HG03280 (cell line): ENCODE data around the gene SH3RF3.

Experiments
- ATAC-seq: cut with Tn5 transposase; IDR thresholded peaks from one replicate; pipeline ENCODE4 v1.9.1; 2021; ENCODE audit warnings: mild to moderate bottlenecking, moderate library complexity; ENCODE audit not compliant: unreplicated experiment

The SH3RF3 gene

DNA sequence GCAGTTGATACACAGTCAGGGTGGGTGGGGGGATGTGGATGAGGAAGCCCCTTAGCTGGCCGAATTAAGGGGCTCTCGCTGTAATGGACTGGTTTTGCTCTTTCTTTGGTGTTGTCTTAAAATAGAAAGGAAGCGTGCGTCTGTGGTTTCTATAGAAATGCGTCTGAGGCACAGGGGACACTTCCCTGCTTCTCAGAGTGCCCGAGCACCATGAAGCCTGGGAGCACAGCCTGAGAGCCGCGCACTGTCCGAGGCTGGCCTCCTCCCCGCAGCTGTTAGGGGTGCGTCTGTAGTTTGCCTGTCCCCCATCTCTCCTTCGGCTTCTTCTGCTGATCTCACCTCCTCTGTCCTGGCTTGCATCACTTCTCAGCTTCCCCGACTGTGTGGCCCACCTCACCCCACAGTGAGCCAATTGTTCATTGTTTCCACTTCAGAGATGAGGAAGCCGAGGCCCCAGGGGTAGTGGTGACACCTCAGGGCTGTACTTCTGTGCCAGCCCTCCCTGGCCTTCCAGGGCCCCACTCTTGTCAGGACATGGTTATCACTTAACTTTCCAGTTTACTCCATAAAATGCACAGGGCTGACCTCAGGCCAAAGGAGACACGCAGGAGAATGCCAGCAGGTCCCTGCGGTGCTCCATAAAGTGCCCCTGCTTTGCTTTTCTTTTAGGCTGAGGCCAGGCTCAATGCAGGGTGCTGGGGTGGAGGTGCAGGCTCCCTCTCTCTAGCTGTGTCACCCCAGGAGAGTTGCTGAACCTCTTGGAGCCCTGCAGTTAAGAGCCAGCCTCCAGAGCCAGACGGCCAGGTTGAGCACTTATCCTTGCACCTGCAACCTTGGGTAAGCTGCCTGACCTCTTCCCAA lies 274.2 kb downstream of the SH3RF3 start:
- no peak for ATAC-seq

DNA sequence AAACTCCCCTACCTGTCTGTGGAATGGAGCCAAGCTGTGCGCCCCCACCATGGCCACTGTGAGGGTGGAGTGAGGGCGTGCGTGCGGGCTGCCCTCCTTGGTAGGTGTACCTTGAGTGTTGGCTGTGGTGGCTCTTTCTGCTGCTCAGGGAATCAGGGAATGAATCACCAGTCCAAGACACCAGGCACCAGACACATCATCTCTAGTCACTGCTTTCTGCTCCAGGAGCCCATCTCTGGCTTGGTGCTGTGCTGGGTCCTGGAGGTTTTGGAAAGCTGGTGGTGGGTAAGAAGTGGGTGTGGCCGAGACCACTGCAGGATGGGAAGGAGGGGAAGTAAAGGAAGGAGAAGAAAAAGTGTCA lies 274.8 kb downstream of the SH3RF3 start:
- no peak for ATAC-seq

DNA sequence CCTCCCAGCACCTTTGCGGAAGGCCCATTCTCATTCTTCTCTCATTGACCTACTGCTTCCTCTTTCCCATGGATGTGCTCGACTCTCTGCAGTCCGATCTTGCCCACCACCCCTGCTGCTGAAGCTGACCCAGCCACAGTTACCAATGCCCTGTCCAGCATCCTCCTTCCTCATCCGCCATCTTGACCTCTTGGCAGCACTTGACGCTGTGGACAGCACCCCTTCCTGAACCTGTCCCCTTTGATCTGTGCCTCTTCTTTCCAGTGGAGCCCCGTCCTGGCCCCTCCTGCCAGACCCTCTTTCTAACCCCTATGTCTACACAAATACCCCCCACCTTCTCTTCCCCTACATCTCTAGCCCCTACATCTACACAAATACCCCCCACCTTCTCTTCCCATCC lies 275.7 kb downstream of the SH3RF3 start:
- ATAC-seq: no peak

GRCh38 chr2:109405873-109406272 lies 276.9 kb downstream of the SH3RF3 start:
- no peak for ATAC-seq

- ATAC-seq: no peak
Measured at GRCh38 chr2:109406301-109406700, 277.3 kb downstream of the SH3RF3 start.

- ATAC-seq: no peak
Measured at GRCh38 chr2:109407276-109408042, 278.5 kb downstream of the SH3RF3 start.

- ATAC-seq: no peak
Measured at GRCh38 chr2:109408043-109408335, 279.0 kb downstream of the SH3RF3 start.

- ATAC-seq: no peak
Measured at GRCh38 chr2:109409321-109410038, 280.5 kb downstream of the SH3RF3 start.

- no peak for ATAC-seq
Measured at GRCh38 chr2:109410039-109410815, 281.2 kb downstream of the SH3RF3 start.

DNA sequence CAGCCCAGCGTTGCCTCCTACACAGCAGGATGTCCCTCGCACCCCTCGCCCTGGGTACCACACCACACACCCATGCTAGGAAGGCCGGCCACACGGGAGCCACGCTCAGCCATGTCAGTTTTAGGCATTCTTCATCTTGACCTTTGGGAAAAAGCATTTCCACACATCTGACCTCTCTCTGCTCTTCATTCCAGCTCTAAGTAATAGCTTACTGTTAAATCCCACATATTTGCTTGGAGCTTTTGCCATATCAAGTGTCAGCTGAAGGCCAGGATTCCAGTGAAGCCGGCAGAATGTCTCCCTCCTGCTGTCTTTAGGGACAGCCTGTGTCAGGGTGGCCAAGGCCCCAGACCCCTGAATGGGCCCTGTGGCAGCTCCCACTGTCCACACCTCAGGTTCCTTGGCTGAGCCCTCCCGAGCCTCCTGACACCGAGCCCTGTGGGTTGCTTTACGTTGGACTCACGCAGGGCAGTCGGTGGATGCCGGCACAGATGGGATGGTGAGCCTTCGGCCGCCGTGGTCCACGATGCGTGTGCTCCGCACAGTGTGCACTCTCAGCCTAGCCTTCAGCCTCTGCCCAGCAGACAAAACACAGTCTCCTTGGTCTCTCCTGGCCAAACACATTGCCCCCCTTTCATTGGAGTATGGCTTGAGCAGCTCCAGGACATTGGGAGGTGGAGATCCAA lies 282.8 kb downstream of the SH3RF3 start:
- no peak for ATAC-seq

GRCh38 chr2:109415581-109416013 lies 286.6 kb downstream of the SH3RF3 start:
- no peak for ATAC-seq

DNA sequence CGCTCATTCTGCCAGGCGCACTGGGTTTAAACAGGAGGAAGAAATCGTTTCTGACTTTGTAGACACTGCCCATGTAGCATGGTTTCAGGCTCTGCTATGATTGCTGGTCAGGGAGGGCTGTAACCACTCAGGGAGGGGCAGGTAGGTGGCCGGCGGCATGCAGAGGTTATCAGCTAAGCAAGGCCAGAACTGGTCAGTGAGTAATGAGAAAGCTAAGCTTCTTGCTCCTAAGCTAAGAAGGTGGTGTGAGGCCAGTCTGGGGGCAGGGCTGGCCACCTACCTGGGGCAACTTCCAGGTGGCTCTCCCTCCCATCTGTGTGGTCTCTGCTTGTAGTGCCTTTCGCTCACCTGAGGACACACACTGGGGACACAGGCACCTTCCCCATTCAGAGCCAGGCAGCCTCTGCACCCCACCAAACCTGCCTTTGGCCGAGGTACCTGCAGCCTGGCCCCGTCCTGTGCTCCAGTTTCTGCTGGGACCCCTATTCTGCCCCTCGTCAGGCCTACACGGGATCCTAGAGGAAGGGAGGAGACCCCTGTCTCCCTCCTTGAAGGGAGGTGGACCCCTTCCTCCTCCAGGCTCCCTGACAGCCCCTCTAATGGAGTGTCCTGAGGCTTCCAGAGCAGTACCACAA lies 288.8 kb downstream of the SH3RF3 start:
- ATAC-seq: no peak

- no peak for ATAC-seq
Measured at GRCh38 chr2:109418716-109419115, 289.7 kb downstream of the SH3RF3 start.

- ATAC-seq: no peak
Measured at GRCh38 chr2:109419171-109419756, 290.3 kb downstream of the SH3RF3 start.

DNA sequence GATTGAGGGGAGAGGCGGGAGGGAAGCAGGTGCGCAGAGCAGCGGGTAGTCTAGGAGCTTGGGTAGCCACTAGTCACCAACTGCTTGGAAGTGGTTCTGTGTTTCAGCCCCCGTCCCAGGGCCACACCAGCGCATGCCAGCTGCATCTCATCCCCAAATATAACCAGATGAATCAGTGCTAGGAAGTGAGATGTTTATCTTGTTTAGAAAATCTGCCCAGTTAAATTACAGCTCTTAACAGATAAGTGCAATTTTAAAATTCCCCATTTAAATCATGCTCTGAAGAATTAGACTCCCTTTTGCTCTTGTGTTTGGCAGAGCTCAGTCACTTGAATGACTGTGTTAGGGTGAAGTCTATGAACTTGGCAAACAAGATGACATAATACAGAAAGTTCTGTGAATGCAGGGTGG lies 291.0 kb downstream of the SH3RF3 start:
- no peak for ATAC-seq

- ATAC-seq: no peak
Measured at GRCh38 chr2:109421101-109421500, 292.1 kb downstream of the SH3RF3 start.

- no peak for ATAC-seq
Measured at GRCh38 chr2:109421642-109422041, 292.6 kb downstream of the SH3RF3 start.

DNA sequence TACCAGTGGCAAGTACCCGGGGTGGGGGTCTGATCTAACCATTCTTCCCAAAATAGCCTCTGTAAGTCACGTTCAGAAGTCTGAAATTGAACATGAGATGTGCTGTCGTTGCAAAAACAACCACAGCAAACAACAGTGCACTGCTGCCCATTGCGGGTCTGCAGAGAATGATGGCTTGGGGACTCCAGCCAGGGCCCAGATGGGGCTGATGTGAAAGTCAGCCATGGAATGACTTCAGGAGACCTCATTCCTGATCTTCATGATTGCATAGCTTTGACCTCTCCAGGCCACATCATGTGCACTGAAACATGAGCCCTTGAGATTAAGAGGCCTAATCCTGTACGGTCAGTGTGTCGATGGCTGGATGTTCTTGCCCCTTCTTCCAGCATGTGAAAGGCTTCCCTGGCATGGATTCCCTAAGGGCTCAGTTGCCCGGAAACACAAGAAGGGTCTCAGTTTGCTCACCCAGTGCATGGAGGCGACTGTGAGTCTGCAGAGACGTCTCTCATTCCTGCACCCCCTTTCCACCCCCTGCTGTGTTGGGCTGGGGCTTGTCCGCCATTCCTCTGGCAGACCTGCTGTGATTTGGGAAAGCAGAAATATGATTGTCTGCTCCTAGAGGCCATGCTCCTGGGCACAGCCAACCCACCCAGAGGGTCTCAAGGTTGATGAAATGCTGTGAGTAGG lies 293.2 kb downstream of the SH3RF3 start:
- no peak for ATAC-seq
